ENCODE measurements around the gene EDAR.

GRCh38 chr2:108898315-108899082 lies 90.5 kb downstream of the EDAR start:
- TF ChIP-seq, protein P1, sequence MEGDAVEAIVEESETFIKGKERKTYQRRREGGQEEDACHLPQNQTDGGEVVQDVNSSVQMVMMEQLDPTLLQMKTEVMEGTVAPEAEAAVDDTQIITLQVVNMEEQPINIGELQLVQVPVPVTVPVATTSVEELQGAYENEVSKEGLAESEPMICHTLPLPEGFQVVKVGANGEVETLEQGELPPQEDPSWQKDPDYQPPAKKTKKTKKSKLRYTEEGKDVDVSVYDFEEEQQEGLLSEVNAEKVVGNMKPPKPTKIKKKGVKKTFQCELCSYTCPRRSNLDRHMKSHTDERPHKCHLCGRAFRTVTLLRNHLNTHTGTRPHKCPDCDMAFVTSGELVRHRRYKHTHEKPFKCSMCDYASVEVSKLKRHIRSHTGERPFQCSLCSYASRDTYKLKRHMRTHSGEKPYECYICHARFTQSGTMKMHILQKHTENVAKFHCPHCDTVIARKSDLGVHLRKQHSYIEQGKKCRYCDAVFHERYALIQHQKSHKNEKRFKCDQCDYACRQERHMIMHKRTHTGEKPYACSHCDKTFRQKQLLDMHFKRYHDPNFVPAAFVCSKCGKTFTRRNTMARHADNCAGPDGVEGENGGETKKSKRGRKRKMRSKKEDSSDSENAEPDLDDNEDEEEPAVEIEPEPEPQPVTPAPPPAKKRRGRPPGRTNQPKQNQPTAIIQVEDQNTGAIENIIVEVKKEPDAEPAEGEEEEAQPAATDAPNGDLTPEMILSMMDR (conservative IDR thresholded peaks at IDR 0.05 in 1 of 2, IDR thresholded peaks at IDR 0.05 in 1 of 2; ENCODE audit: extremely low read depth in 1 of 2, insufficient read depth in 1 of 2, low read depth in 1 of 2, low read length in 2 of 2), result no peak
- TF ChIP-seq EZH2 (IDR thresholded peaks at IDR 0.05; ENCODE audit: borderline replicate concordance, low read length), result no peak
